HCT116 (cell line): ENCODE results near the gene TMEM91. TPM values are rescaled to one million over a fixed set of nuclear protein-coding genes. Genes with fewer than 3 reads are reported as not detected.

Experiments
- ATAC-seq: fragments of 200-7000 bp; cut with Tn5 transposase; 2 replicates; pipeline ENCODE4 v1.9.1; 2020; ENCODE audit warnings: mild to moderate bottlenecking, moderate library complexity
- BruUV-seq: library from RNA; stranded (reverse); fragments of 400-500 nt; replicated peaks from 2 replicates; lab custom pipeline; 2021; lab: Mats Ljungman, UMichigan
- CTCF ChIA-PET: fragments of 300-600 bp; sonication (Branson Sonifier 250); formaldehyde crosslinking; loops from one replicate; lab custom pipeline; 2021; ENCODE audit warnings: antibody characterized with exemption; lab: Charles Lee
- POLR2A ChIA-PET: fragments of 300-600, 350-600 bp; sonication (Branson Sonifier 250); formaldehyde crosslinking; loops from one replicate; lab custom pipeline; 2021; ENCODE audit warnings: antibody characterized with exemption; lab: Charles Lee
- RAD21 ChIA-PET, 2 experiments: fragments of 300-600 bp; sonication (Branson Sonifier 250); formaldehyde crosslinking; loops; one replicate each; lab custom pipeline; 2023; ENCODE audit warnings: low total read pairs in 2 of 2; ENCODE audit not compliant: uncharacterized antibody in 2 of 2, unreplicated experiment in 2 of 2, low non-redundant PET in 1 of 2; lab: Charles Lee
- DNase-seq: peaks from one replicate; pipeline ENCODE4 v3.0.0-alpha.2; 2010; ENCODE audit warnings: low read depth, low spot score
- H2AFZ ChIP-seq: fragments of 200-600 bp; shearing (Covaris generic), sonication (generic); 2 replicates; pipeline ENCODE4 v1.6.1; 2017; ENCODE audit warnings: low read depth, mixed run types, mixed read lengths, antibody characterized with exemption, low read length; ENCODE audit not compliant: poor library complexity, severe bottlenecking
- H3K27ac ChIP-seq: 2 replicates; pipeline ENCODE4 v1.5.1; 2012; ENCODE audit warnings: low read depth, low read length
- H3K27me3 ChIP-seq: fragments of 200-600 bp; sonication (generic); 2 replicates; pipeline ENCODE4 v1.6.1; 2016; ENCODE audit warnings: mixed run types, low read length, mixed read lengths; ENCODE audit not compliant: insufficient read depth
- H3K36me3 ChIP-seq, 2 experiments: fragments of 200-500 bp in 1 of 2; fragments of 200-600 bp in 1 of 2; sonication (Bioruptor generic) in 1 of 2; sonication (generic) in 1 of 2; 2 replicates each; pipeline versions ENCODE4 v1.5.1 to v1.6.1; 2014 to 2016; ENCODE audit warnings: low read length in 2 of 2, inconsistent platforms in 1 of 2, mixed read lengths in 1 of 2, mixed run types in 1 of 2; ENCODE audit not compliant: insufficient read depth in 2 of 2, control insufficient read depth in 1 of 2
- H3K4me1 ChIP-seq, 2 experiments: fragments of 200-600 bp in 1 of 2; sonication (generic) in 1 of 2; 2 replicates each; pipeline versions ENCODE4 v1.5.1 to v1.6.1; 2012 to 2017; ENCODE audit warnings: low read length in 2 of 2, inconsistent platforms in 1 of 2, mild to moderate bottlenecking in 1 of 2, mixed read lengths in 1 of 2, mixed run types in 1 of 2, moderate library complexity in 1 of 2; ENCODE audit not compliant: insufficient read depth in 2 of 2, control insufficient read depth in 1 of 2
- H3K4me2 ChIP-seq: fragments of 200-600 bp; sonication (generic); 2 replicates; pipeline ENCODE4 v1.6.1; 2017; ENCODE audit warnings: mixed run types, low read length, mixed read lengths
- H3K4me3 ChIP-seq, 2 experiments: fragments of 200-600 bp in 1 of 2; sonication (generic) in 1 of 2; replicated peaks in 1 of 2; 2 replicates each; pipeline ENCODE4 v1.5.1; 2011 to 2016; ENCODE audit warnings: low read length in 2 of 2, control low read depth in 1 of 2, low read depth in 1 of 2, mild to moderate bottlenecking in 1 of 2, mixed read lengths in 1 of 2, mixed run types in 1 of 2
- H3K79me2 ChIP-seq: fragments of 200-600 bp; sonication (generic); 2 replicates; pipeline ENCODE4 v1.6.1; 2017; ENCODE audit warnings: mild to moderate bottlenecking, mixed run types, low read length, moderate library complexity, mixed read lengths; ENCODE audit not compliant: insufficient read depth
- H3K9ac ChIP-seq: fragments of 200-600 bp; sonication (generic); 2 replicates; pipeline ENCODE4 v1.6.1; 2016; ENCODE audit warnings: low read length, mixed read lengths
- H3K9me2 ChIP-seq: fragments of 200-600 bp; sonication (generic), shearing (Covaris generic); 2 replicates; pipeline ENCODE4 v1.6.1; 2017; ENCODE audit warnings: mixed run types, mild to moderate bottlenecking, moderate library complexity; ENCODE audit not compliant: insufficient read depth
- H3K9me3 ChIP-seq, 2 experiments: fragments of 200-500 bp in 1 of 2; fragments of 200-600 bp in 1 of 2; sonication (Bioruptor generic) in 1 of 2; sonication (generic) in 1 of 2; 2 replicates each; pipeline ENCODE4 v1.6.1; 2014 to 2017; ENCODE audit warnings: low read length in 2 of 2, mixed read lengths in 2 of 2, inconsistent platforms in 1 of 2, low read depth in 1 of 2, mild to moderate bottlenecking in 1 of 2, mixed run types in 1 of 2, moderate library complexity in 1 of 2; ENCODE audit not compliant: control insufficient read depth in 1 of 2, insufficient read depth in 1 of 2
- H4K20me1 ChIP-seq: fragments of 200-600 bp; sonication (generic), shearing (Covaris generic); 2 replicates; pipeline ENCODE4 v1.6.1; 2017; ENCODE audit warnings: mixed run types, mild to moderate bottlenecking, moderate library complexity; ENCODE audit not compliant: insufficient read depth
- CEBPB ChIP-seq: IDR thresholded peaks from 2 replicates; pipeline ENCODE4 v1.6.1; 2012; ENCODE audit warnings: low read depth
- ELF1 ChIP-seq: IDR thresholded peaks from 2 replicates; pipeline ENCODE4 v1.6.1; 2012; ENCODE audit warnings: low read depth, borderline replicate concordance
- EZH2 ChIP-seq: fragments of 200-600 bp; sonication (generic); IDR thresholded peaks from 2 replicates; pipeline ENCODE4 v1.6.1; 2017; ENCODE audit warnings: antibody characterized with exemption, mixed run types
- EZH2phosphoT487 ChIP-seq: fragments of 200-600 bp; IDR thresholded peaks from 2 replicates; pipeline ENCODE4 v1.6.1; 2018; ENCODE audit warnings: antibody characterized with exemption, borderline replicate concordance
- FOSL1 ChIP-seq: IDR thresholded peaks from 2 replicates; pipeline ENCODE4 v1.6.1; 2012; ENCODE audit warnings: low read depth
- SP1 ChIP-seq: IDR thresholded peaks from 2 replicates; pipeline ENCODE4 v1.6.1; 2012; ENCODE audit warnings: low read depth
- ZFX ChIP-seq: fragments of 450-650 bp; IDR thresholded peaks from 2 replicates; pipeline ENCODE4 v1.6.1; 2017
- intact Hi-C: fragments of 100-400 bp; cut with micrococcal nuclease; formaldehyde crosslinking; loops from 2 replicates; pipeline ENCODE4 v1.10.0; 2022
- total RNA-seq: library from RNA; stranded (reverse); gene quantifications from one replicate; pipeline ENCODE4 v1.2.1, GENCODE V29; 2021; ENCODE audit not compliant: unreplicated experiment
- TF ChIP-seq, protein P1 (sequence below): IDR thresholded peaks from 2 replicates; pipeline ENCODE4 v1.6.1; 2012
- TF ChIP-seq, protein P2 (sequence below): IDR thresholded peaks from 2 replicates; pipeline ENCODE4 v1.6.1; 2011; ENCODE audit warnings: mild to moderate bottlenecking, low read length, moderate library complexity; ENCODE audit not compliant: insufficient replicate concordance; ENCODE audit errors: extremely low read depth
- TF ChIP-seq, protein P3 (sequence below): IDR thresholded peaks from 2 replicates; pipeline ENCODE4 v1.6.1; 2012

Gene TMEM91
- total RNA-seq, 1 experiment from 2014 or later = 4.4 TPM

DNA sequence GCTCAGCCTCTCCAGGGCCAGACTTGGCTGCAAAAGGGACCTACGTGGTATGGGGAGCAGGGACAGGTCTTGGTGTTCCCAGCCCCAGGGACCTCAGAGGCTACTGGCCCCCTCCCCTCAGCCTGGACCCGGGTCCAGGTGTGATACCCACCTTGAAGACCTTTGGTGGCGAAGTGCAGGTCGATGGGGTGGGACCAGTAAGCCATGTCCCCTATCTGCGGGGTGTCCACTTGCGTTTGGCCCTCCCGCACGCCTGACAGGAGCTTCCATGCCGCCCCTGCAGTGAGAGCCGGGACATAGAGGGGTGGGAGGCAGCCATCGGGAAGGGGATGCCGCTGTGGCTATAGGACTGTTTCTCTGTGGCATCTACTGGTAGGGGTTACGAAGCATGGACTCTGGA, 18.6 kb upstream of the TMEM91 start:
- Histone ChIP-seq H3K79me2 (peaks cover 6% of the 10 kb centered on the region; the same call in 1 of the 2 replicates), H3K27ac (no peak overlapping the region), H3K9ac (no peak overlapping the region), H3K36me3 (no peaks in the 10 kb centered on the region), H3K27me3 (no peaks in the 10 kb centered on the region), H3K9me3 (no peaks in the 10 kb centered on the region), H3K4me3 (no peak overlapping the region), H2AFZ (no peak overlapping the region), H3K4me1 (peaks cover 4 to 11% of the 10 kb centered on the region in 2 experiments; a peak in 3 of 4 replicates), H3K4me2 (no peak overlapping the region), H3K9me2 (no peaks in the 10 kb centered on the region), H4K20me1 (no peaks in the 10 kb centered on the region)
- intact Hi-C loops = no loop called here
- DNase-seq = no peak
- ChIA-PET RAD21 (no interaction called here), CTCF (interaction anchor here (1.0 kb wide), 1 partner anchor 213 kb away, joined by 3 read pairs; no protein-coding TSS in a partner anchor), POLR2A (no interaction called here)
- no peak for ATAC-seq
- no TSS peak for BruUV-seq
- TF ChIP-seq ELF1 (no peak), CEBPB (no peak)
- TF ChIP-seq, protein P1, sequence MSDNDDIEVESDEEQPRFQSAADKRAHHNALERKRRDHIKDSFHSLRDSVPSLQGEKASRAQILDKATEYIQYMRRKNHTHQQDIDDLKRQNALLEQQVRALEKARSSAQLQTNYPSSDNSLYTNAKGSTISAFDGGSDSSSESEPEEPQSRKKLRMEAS = no peak

DNA sequence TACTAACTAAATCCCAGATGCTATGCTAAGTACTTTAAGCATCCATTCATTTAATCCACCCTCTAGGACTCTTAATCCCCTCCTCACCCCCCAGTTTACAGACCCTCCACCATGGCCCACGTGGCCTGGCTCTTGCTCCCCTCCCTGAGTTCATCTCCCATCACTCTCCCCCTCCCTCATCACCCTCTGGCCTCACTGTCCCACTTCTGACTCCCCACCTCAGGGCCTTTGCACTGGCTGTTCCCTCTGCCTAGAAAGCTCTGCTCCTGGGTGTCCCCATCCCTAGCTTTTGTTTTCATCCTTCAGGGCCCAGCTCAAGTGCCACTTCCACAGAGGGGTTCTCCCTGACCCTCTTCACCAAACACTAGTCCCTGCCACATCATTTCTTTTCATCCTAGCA, 16.6 kb upstream of the TMEM91 start:
- Histone ChIP-seq H3K36me3 (no peaks in the 10 kb centered on the region), H4K20me1 (no peaks in the 10 kb centered on the region), H2AFZ (no peak overlapping the region), H3K4me3 (no peak overlapping the region), H3K9me3 (no peaks in the 10 kb centered on the region), H3K4me2 (no peak overlapping the region), H3K4me1 (peaks cover 4 to 12% of the 10 kb centered on the region in 2 experiments; a peak in 2 of 4 replicates), H3K9me2 (no peaks in the 10 kb centered on the region), H3K79me2 (peaks cover 6% of the 10 kb centered on the region; the same call in 1 of the 2 replicates), H3K9ac (no peak overlapping the region), H3K27me3 (no peaks in the 10 kb centered on the region), H3K27ac (no peak overlapping the region)
- CTCF ChIA-PET = no interaction called here
- TF ChIP-seq, protein P1 = no peak
- TF ChIP-seq EZH2 = no peak
- TF ChIP-seq CEBPB = no peak
- TF ChIP-seq SP1 = no peak
- TF ChIP-seq ZFX = no peak
- TF ChIP-seq, protein P2, sequence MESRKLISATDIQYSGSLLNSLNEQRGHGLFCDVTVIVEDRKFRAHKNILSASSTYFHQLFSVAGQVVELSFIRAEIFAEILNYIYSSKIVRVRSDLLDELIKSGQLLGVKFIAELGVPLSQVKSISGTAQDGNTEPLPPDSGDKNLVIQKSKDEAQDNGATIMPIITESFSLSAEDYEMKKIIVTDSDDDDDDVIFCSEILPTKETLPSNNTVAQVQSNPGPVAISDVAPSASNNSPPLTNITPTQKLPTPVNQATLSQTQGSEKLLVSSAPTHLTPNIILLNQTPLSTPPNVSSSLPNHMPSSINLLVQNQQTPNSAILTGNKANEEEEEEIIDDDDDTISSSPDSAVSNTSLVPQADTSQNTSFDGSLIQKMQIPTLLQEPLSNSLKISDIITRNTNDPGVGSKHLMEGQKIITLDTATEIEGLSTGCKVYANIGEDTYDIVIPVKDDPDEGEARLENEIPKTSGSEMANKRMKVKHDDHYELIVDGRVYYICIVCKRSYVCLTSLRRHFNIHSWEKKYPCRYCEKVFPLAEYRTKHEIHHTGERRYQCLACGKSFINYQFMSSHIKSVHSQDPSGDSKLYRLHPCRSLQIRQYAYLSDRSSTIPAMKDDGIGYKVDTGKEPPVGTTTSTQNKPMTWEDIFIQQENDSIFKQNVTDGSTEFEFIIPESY = no peak
- TF ChIP-seq, protein P3, sequence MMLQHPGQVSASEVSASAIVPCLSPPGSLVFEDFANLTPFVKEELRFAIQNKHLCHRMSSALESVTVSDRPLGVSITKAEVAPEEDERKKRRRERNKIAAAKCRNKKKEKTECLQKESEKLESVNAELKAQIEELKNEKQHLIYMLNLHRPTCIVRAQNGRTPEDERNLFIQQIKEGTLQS = no peak
- no peak for TF ChIP-seq FOSL1
- TF ChIP-seq EZH2phosphoT487 = no peak
- no TSS peak for BruUV-seq
- no peak for ATAC-seq
- intact Hi-C loops = no loop called here
- DNase-seq = no peak
- POLR2A ChIA-PET = no interaction called here
- RAD21 ChIA-PET = no interaction called here
